GM18507 (cell line): ENCODE results near the gene LUC7L2.
"Not testable (repeated sequence)": the region's sequence is repeated elsewhere in the genome, so short reads cannot be mapped to it uniquely, and the experiment has no call there.

Experiments
- DNase-seq: peaks from one replicate; pipeline ENCODE4 v3.0.0; 2011; ENCODE audit warnings: low read depth; ENCODE audit not compliant: insufficient read length; ENCODE audit errors: extremely low spot score
- FAIRE-seq: peaks from 2 replicates; lab custom pipeline; 2011; peaks lifted over from hg19 to GRCh38; lab: Jason Lieb, UNC

The LUC7L2 gene

GRCh38 chr7:139351027-139351426 lies 8.7 kb upstream of the LUC7L2 start:
- DNase-seq = no peak
- FAIRE-seq = no peak

GRCh38 chr7:139354729-139355128 lies 5.0 kb upstream of the LUC7L2 start:
- FAIRE-seq = no peak
- no peak for DNase-seq

- DNase-seq (no peak), FAIRE-seq (no peak)
Measured at GRCh38 chr7:139355320-139355719, 4.4 kb upstream of the LUC7L2 start.

GRCh38 chr7:139357729-139358506 lies 1.8 kb upstream of the LUC7L2 start:
- not testable (repeated sequence) for FAIRE-seq, DNase-seq

GRCh38 chr7:139358541-139359365 lies 941 bp upstream of the LUC7L2 start:
- no peak for FAIRE-seq

GRCh38 chr7:139360210-139360947 lies 685 bp downstream of the LUC7L2 start:
- DNase-seq (peak; percentile 81), FAIRE-seq (peak; percentile 88)

More at GRCh38 chr7:139358541-139359365, 941 bp upstream of the LUC7L2 start:
- DNase-seq = no peak

- FAIRE-seq = no peak
Measured at GRCh38 chr7:139360948-139361307, 1.2 kb downstream of the LUC7L2 start.

GRCh38 chr7:139361523-139361922 lies 1.8 kb downstream of the LUC7L2 start:
- FAIRE-seq = no peak
- DNase-seq = no peak

More at GRCh38 chr7:139360948-139361307, 1.2 kb downstream of the LUC7L2 start:
- DNase-seq = no peak

- DNase-seq = no peak
Measured at GRCh38 chr7:139362302-139362701, 2.6 kb downstream of the LUC7L2 start.

GRCh38 chr7:139362981-139363380 lies 3.3 kb downstream of the LUC7L2 start:
- no peak for FAIRE-seq
- DNase-seq = no peak

More at GRCh38 chr7:139362302-139362701, 2.6 kb downstream of the LUC7L2 start:
- FAIRE-seq = no peak

- DNase-seq (no peak), FAIRE-seq (no peak)
Measured at GRCh38 chr7:139365336-139365735, 5.6 kb downstream of the LUC7L2 start.

- DNase-seq (no peak), FAIRE-seq (no peak)
Measured at GRCh38 chr7:139366400-139366799, 6.7 kb downstream of the LUC7L2 start.

- no peak for DNase-seq
- FAIRE-seq = no peak
Measured at GRCh38 chr7:139367438-139368155, 7.9 kb downstream of the LUC7L2 start.

- FAIRE-seq (no peak), DNase-seq (no peak)
Measured at GRCh38 chr7:139370301-139370942, 10.7 kb downstream of the LUC7L2 start.

GRCh38 chr7:139370943-139371313 lies 11.2 kb downstream of the LUC7L2 start:
- FAIRE-seq = no peak

GRCh38 chr7:139374246-139374645 lies 14.6 kb downstream of the LUC7L2 start:
- DNase-seq = no peak
- no peak for FAIRE-seq

More at GRCh38 chr7:139370943-139371313, 11.2 kb downstream of the LUC7L2 start:
- DNase-seq = no peak

- no peak for FAIRE-seq
- no peak for DNase-seq
Measured at GRCh38 chr7:139382439-139382838, 22.7 kb downstream of the LUC7L2 start.

- no peak for DNase-seq
- FAIRE-seq = no peak
Measured at GRCh38 chr7:139384611-139385010, 24.9 kb downstream of the LUC7L2 start.

- DNase-seq = no peak
- FAIRE-seq = no peak
Measured at GRCh38 chr7:139387594-139387993, 27.9 kb downstream of the LUC7L2 start.
